ENCODE data around the gene LRRC4C. TPM values are rescaled to one million over a fixed set of nuclear protein-coding genes. Genes with fewer than 3 reads are reported as not detected.

LRRC4C gene
- total RNA-seq, 1 donor from 2014 or later = not detected

DNA sequence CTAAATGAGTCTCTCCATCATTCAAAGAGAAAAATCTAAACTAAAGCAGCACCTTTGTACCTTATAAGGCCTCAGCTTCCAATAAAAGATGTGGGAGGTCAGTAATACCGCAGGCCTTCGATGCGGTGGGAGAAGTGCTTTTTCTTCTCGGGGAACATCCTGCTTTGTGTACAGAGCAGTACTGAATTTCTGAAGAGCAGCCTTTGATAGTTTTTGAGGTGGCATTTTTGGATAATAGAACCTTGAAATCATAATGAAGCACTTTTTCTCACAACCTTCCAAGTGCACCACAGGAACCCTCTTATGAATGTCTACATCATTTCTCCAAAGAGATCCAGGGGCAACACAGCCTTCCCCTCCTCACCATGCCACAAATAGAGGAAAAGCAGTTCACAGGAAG is 39.6 kb downstream of the LRRC4C start:
- intact Hi-C loops (cut with micrococcal nuclease) = no loop called here

GRCh38 chr11:41414771-41415440 is 44.5 kb downstream of the LRRC4C start:
- intact Hi-C loops (cut with micrococcal nuclease) = no loop called here

DNA sequence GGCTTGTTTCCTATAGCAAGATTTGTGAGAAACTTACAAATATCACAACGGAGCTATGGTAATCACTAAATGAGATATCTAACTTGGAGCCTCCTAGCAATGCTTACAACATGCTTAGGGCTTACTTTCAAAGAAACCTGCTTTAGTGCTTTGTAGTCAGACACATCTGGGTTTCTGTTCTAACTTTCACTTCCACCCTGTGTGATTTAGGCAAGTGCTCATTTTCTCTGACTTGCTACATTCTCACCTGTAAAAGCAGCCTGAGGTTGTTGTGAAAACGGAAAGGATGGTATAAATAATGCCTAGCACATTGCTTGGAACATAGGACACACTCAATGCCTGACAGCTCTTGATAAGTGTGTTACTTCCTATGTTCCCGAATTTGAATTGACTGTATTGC is 45.6 kb downstream of the LRRC4C start:
- intact Hi-C loops (cut with micrococcal nuclease) = no loop called here

DNA sequence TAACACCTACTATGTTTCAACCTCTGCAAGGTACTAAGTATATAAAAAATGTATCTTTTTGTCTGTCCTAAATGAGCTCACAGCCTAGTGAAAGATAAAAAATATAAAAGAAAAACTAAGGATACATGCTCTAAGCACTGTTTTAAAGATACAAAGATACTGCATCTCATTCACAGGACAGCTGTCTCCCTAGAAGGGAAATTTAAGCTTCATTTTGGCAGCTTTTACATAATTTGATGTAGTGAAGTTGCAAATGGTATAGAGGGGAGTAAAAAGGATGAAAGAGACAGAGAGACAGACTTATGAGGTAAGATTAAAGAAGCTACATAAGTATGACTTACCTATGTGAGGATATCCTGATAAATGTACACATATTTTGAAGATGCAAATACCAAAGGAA is 53.6 kb downstream of the LRRC4C start:
- intact Hi-C loops (cut with micrococcal nuclease) = no loop called here

GRCh38 chr11:41404109-41404508 is 55.3 kb downstream of the LRRC4C start:
- intact Hi-C loops (cut with micrococcal nuclease) = no loop called here

- intact Hi-C loops (cut with micrococcal nuclease) = no loop called here
Measured at GRCh38 chr11:41403458-41403857, 56.0 kb downstream of the LRRC4C start.

- intact Hi-C loops (cut with micrococcal nuclease) = no loop called here
Measured at GRCh38 chr11:41400819-41401382, 58.6 kb downstream of the LRRC4C start.

DNA sequence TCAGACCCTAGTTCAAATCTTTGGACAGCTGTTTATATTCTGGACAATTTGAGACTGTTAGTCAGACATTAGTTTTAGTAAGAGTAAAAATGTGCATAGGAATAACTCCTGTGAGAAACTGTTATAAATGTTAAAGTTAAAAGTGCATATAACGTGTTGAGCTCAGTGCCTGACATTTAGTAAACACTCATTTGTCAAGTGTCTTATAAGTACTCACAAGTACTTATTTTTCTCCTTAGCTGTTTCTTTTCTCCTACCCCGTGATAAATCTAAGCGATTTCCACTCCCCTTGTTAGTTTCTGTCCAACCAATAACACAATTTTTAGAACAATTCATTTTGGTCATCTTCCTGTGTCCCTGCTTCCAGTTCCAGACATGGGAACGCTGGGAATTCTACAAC is 59.3 kb downstream of the LRRC4C start:
- intact Hi-C loops (cut with micrococcal nuclease) = no loop called here

DNA sequence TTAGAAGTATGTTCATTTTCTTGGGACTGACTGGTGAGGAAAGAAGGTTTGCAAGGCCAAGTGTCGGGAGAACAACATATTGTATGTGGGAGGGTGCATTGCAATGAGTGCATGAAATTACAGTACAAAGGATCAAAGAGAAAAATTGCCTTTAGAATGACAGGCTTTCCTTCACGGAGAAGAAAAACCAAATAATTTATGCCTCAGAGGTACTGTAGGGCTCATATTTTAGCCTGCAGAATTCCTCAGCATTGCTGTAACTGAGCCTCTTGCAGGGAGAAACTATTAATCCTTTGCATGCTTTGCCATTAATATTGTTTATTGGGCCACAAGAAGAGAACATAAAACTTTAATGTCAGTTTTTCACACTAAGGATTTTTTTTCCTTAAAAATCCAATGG is 60.1 kb downstream of the LRRC4C start:
- intact Hi-C loops (cut with micrococcal nuclease) = no loop called here

- intact Hi-C loops (cut with micrococcal nuclease) = no loop called here
Measured at GRCh38 chr11:41398175-41398574, 61.3 kb downstream of the LRRC4C start.

GRCh38 chr11:41394521-41395195 is 64.8 kb downstream of the LRRC4C start:
- intact Hi-C loops (cut with micrococcal nuclease) = no loop called here

- intact Hi-C loops (cut with micrococcal nuclease) = no loop called here
Measured at GRCh38 chr11:41392596-41392995, 66.9 kb downstream of the LRRC4C start.

- intact Hi-C loops (cut with micrococcal nuclease) = no loop called here
Measured at GRCh38 chr11:41389623-41390130, 69.8 kb downstream of the LRRC4C start.

- intact Hi-C loops (cut with micrococcal nuclease) = no loop called here
Measured at GRCh38 chr11:41384329-41384728, 75.1 kb downstream of the LRRC4C start.

DNA sequence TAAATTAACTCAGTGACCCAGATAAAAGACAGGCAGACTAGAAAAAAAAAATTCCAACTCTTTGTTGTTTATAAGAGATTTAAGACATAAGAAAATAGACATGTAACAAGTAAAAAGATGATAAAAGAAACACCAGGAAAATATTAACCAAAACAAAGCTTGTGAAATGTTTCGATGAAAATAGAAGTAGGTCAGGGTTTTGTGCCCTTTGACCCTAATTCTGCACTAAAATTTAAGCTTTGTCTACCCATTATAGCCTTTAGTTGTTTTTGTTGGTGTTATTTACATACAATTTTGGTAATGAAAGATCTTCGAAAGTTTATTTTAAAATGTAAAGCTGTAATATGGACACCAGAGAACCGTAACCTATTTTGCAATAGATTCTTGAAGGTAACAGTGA is 75.7 kb downstream of the LRRC4C start:
- intact Hi-C loops (cut with micrococcal nuclease) = no loop called here

DNA sequence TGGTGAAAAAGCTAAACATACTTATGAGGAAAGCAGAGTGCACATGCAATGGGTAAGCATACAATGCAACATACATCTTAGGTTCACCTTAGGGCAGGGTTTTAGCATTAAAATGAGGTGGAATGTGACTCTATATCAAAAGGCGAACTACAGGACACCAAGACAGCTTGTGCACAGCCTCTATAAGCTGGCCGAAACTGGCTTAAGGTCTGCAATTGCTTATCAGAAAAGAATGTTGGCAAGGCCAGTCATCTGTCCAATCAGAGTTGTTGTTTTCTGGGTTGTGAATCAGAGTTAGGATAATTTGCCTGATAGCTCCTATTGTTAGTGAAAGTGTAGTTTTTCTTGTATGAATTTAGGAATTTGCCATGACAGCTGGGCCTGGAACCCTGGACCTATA is 76.5 kb downstream of the LRRC4C start:
- intact Hi-C loops (cut with micrococcal nuclease) = no loop called here

DNA sequence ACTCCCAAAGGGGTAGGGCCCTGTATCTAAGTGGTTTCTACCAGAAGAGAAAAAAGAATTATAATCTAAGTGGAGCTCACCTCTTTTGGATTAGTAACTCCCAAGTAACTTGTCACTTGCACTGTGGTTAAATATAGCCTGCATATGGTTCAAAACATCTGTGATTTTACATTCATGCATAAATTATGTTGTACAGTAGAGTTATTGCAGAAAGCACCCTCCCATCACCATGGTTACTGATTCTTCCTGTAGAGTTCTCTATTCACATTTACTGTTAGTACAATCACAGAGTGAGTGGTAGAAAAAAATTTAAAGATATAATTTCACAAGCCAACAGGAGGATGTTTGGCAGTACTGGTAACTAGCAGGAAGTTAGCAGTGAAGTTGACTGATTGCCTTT is 80.4 kb downstream of the LRRC4C start:
- intact Hi-C loops (cut with micrococcal nuclease) = no loop called here

- intact Hi-C loops (cut with micrococcal nuclease) = no loop called here
Measured at GRCh38 chr11:41377709-41378394, 81.6 kb downstream of the LRRC4C start.

GRCh38 chr11:41351825-41352224 is 107.6 kb downstream of the LRRC4C start:
- intact Hi-C loops (cut with micrococcal nuclease) = no loop called here

DNA sequence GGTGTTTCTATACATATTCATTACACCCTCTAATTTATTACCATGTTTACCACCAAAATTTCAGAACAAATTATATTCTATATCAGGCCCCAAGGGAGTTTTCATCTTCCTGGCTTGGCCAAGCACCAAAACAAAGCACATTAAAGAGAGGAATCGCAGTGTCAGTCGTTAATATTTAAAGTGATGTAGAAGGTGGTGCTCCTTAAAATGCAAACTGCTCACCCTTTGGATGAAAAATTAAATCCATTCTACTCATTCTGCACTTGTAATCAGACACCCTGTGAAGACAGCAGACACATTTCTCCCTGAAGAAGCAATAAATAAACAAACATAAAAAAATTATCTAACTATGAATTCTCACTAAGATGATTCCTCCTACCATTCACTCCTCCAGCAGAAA is 113.4 kb downstream of the LRRC4C start:
- intact Hi-C loops (cut with micrococcal nuclease) = no loop called here

GRCh38 chr11:41334007-41334933 is 125.2 kb downstream of the LRRC4C start:
- intact Hi-C loops (cut with micrococcal nuclease) = no loop called here

All from T-helper 1 cell treated with Interleukin-12 subunit alpha and Interleukin-12 subunit beta and Interleukin-4 antibody, amounts not matched to agents 30 ng/mL and 1 ng/mL, for 36 hours (primary cell).